Activated T-cell treated with anti-CD3 and anti-CD28 coated beads for 1 hour (primary cell): ENCODE measurements around the gene SYTL2.

Experiments
- DNase-seq: peaks from one replicate; pipeline ENCODE4 v3.0.0-alpha.2; 2020; ENCODE audit warnings: low read depth

Gene SYTL2

DNA sequence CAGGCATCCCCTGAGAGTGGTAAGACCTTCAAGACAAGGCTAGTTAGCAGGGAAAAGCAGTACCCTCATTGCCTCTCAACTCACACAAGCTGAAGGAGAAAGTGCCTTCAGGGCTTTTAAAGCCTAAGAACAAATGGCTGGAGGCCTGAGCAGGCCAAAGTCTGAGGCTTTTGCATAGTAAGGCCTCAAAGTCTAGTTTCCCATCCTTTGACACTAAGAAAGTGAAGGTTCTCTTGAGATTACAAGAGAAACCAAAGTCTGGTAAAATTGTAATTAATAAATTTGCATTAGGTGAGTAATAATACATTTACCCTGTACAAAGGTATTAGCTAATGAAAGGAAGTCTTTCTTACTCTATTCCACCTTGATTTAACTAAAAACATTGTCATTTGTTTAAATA is 78.0 kb downstream of the SYTL2 start:
- no peak for DNase-seq

DNA sequence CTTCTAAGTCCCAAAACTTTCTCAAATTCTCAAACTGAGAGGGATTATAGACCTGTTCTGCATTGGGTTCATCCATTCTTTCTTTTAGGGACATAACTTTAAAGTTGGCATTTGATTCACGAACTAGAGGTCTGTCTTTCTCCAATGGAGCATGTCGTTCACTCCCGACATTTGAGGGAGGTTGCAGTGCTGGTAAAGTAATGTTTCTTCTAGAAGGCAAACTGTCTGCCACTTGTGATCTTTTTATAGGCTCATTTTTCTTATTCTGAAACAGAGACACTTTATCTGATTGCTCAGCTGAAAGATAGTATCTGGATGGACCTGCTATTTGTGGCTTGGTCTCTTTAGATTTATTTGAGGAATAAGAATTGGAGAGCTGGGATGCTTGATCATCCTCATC is 84.6 kb downstream of the SYTL2 start:
- DNase-seq = no peak

- DNase-seq = no peak
Measured at GRCh38 chr11:85725510-85726258, 85.3 kb downstream of the SYTL2 start.

DNA sequence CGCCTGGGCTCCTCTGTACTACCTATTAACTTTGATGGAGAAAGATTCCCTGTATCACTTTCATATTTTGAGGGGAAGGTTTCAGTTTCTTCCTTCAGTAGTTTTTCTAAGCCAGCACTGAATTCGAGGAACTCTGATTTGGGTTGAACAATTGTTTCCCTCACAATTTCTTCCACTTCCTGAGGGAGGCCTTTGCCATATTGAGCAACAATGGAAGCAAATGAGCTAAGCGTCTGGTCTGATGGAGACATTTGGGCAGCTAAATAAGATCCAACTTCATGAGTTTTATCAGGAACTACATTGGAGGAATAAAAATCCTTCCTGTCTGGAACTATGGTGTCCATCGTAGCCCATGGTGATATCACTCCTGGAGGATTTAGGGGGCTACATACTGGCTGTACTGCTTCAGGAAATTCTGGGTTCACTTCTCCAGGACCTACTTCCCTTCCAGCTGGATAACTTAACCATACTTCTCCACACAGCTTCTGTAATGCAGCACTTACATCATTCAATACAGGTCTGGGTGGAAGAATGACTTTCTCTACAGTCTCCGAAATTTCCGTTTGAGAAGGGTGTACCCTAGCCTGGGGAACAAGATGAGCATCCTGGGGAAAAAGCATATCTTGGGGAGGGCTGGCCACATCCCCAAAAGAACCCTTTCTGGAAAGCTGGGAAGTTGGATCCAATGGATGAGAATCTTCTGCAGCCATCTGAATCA is 86.0 kb downstream of the SYTL2 start:
- DNase-seq = no peak

DNA sequence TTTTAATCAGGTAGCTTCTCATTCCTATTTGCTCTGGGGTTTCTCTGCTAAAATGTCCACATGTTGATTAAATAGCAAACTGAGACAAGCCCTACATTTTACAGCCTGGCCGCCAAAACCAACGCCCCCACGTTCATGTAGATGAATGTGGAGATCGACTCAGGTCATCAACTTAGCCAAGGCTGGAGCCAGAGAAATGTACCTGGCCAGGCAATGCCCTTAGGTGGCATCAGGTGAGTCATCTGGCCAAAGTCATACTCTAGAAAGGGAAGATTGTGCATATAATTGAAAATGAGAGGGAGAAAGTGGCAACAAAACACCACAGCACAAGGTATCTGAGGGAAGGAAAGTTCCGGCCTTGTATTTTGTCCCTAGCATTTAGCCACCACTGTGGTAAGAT is 87.9 kb downstream of the SYTL2 start:
- DNase-seq = no peak

DNA sequence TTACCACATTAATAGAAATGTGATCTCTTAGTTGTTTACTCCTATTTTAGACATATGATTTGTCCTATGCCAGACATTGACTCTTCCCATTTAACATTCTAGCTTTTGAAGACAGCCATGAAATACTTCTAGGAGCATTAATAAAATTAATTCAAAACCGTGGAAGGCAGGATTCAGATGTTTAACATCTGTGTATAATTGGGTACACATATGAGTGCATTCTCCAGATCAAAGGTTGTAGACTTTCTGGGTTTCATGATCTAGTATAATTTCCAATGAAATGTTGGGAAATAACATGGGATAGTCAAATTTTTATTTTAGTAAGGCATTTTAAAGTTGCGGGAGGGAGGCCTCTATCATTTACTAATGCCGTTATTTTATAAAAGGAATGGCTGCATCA is 89.8 kb downstream of the SYTL2 start:
- no peak for DNase-seq

- DNase-seq = no peak
Measured at GRCh38 chr11:85718991-85719807, 91.7 kb downstream of the SYTL2 start.

DNA sequence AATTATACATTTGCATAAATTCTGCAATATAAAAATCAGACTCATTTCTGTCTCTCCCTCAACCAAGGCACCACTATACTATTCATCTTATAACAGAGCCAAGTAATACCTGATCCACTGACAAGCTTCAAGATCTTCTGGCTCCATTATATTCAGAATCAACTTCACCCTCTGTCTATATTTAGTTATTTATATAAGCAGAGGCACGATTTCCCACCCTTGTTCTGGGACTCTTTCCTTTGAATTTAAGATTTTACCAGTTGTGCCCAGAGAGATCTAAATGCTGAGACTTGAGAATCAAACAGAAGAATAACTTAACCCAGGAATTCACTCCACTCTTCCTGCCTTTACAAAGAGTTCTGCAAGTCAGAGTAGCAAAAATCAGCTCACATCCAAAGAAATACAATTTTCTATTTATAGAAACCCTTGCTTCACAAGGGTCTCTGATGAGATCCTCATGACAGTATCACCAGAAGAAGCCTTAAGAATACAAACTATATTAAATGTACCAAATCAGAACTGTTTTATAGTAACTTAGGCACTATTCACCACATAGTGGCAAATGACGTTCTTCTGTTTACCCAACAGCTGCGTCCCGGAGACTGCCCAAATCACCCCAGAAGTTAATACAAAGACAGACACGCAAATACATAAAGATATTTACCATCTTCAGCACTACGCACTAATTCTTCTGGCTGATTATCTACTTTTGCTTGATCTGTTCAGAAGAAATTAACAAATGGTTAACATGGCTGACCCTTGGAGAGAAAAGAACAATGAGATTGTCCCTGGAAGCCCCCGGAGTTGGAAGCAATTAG is 92.6 kb downstream of the SYTL2 start:
- no peak for DNase-seq

DNA sequence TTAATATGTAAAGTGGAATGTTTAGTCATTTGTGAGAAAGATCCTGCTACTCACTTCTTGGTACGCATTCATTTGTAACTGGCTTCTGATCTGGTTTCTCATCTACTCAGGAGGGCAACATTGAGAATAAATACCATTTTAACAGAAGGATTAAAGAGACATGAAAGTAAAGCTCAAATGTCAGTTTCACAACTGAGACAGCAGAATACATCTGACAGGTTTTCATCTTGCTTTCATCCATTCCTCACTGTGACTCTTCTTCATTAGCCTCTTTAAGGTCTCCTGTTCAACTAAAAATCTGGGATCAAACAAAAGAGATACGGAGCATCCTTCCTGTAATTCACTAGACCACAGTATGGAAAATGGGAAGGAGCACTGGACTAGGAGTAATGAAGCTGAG is 93.5 kb downstream of the SYTL2 start:
- DNase-seq = no peak

DNA sequence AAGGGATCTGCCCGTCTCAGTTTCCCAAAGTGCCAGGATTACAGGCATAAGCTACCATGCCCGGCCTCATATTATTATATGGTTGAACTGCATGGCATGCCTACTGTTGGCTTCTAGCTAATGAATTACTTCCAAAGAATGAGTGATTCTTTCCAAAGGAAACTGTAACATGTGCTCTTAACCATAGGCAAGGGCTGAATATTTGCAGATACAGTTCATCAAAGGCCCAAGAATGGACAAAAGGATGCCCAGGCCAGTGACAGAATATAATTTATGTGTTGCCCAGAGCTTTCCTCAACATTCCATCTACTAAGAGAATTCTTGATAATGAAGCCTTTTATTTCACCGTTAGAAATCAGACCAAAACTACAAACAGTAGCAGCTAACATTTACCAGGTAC is 98.0 kb downstream of the SYTL2 start:
- no peak for DNase-seq

- no peak for DNase-seq
Measured at GRCh38 chr11:85710917-85711316, 100.0 kb downstream of the SYTL2 start.

DNA sequence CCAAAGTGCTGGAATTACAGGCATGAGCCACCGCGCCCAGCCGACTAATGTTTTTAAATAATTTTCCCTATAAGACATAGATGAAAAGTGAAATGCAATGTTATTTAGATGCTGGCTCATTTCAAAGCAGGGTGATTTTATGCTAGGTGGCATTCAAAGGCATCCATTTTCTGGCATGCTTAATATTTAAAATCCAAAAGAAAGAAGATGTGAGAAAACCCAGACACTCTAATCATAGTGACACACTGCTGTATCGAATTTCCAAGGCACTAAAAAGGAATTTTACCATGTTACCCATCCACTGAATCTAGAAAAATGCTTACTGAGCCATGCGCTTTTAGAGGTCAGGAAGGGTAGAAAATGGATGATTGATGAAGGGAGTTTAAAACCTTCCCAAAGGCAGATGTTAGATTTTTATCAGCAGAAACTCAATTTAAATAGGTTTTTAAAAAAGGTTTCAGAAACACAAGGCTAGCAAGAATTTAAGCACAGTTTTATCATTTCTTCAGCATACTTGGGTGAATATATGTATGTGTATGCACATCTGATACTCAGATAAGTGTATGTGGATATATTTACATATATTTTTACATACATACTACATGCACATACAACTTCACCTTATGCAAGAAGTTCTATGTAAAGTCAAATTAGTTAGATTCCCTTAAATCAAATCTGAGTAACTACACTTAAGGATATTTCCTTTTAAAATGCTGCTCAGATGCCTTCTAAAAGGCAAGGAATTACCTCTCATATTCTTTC is 100.8 kb downstream of the SYTL2 start:
- DNase-seq = no peak

GRCh38 chr11:85705800-85706199 is 105.1 kb downstream of the SYTL2 start:
- no peak for DNase-seq

DNA sequence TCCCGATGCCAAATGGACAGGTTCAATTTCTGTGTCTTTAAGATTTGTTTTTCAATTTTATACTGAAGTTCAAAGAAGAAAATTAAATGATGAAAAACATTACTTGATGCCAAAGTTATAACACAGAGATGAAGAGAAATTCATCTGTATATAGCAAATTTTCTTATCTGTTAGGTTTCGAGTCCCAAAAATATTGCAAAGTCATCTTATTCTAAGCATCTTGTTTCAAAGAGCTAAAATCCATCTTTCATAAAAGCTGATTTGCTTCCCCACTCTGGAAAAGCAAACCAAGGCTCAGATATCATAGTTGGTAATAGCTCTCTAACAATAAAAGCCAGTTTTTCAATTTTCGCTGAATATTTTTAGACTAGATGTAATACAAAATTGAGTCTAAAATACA is 106.0 kb downstream of the SYTL2 start:
- no peak for DNase-seq

- no peak for DNase-seq
Measured at GRCh38 chr11:85699957-85700741, 110.8 kb downstream of the SYTL2 start.

- DNase-seq = no peak
Measured at GRCh38 chr11:85698195-85698594, 112.7 kb downstream of the SYTL2 start.

DNA sequence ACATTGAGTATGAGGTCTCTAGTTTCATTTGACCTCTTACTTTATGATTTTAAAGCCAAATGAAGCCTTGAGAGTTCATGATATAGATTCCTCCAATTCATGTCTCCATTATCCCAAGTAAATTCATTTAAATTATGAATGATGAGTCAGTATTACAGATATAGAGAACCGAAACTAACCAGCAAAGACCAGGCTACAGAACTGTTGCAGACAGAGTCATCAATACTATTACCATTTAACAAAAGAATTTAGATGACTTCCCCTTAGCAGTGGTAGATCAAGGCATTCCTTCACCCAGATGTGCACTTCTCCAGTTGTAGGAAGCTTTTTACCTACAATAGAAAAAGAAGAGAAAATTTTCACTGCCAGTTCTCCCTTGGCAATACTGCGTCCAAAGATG is 113.2 kb downstream of the SYTL2 start:
- no peak for DNase-seq

DNA sequence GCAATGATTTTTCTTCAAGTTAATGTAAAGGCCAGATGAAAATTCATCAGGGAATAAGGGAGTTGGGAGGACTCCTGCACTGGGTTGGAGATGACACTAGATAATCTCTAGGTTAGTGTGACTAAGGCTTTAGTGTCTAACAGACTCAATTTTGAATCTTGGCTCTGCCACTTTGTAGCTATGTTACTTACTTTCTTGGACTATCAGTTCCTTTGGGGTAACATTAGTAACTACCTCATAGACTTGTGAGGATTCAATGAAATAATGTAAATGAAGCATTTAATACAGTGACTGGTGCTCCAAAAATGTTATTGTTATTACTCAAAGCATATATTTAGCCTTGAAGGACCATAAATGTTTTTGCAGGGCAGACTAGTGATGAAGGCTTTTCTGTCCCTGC is 115.4 kb downstream of the SYTL2 start:
- DNase-seq = no peak

- no peak for DNase-seq
Measured at GRCh38 chr11:85694385-85694980, 116.5 kb downstream of the SYTL2 start.

- no peak for DNase-seq
Measured at GRCh38 chr11:85685820-85686459, 125.0 kb downstream of the SYTL2 start, which contains the start of gene CCDC89. TSS of gene CCDC89 (minus strand) at chr11:85686195. CDS start at chr11:85686130, 65 bp downstream.
